Right lung (tissue), 10 donors: ENCODE results near the gene RSPH3. TPM values are rescaled to one million over a fixed set of nuclear protein-coding genes. Genes with fewer than 3 reads are reported as not detected.
A peak's percentile ranks its signal among the peaks of the same experiment; 100 is the strongest.
"Not testable (repeated sequence)": the region's sequence is repeated elsewhere in the genome, so short reads cannot be mapped to it uniquely, and the experiment has no call there.

Experiments
- DNase-seq, 2 donors: peaks; one replicate each; pipeline ENCODE4 v3.0.0-alpha.2; 2013
- long read RNA-seq, 8 donors: transcript quantifications; one replicate each; lab custom pipeline, GENCODE V29; 2026
- polyA plus RNA-seq, 5 donors: library from polyadenylated mRNA; unstranded; fragments of 120-200 nt; gene quantifications; one replicate each; pipeline versions ENCODE4 v1.2.1 to v1.2.3, GENCODE V29; 2013; ENCODE audit warnings: inconsistent platforms in 1 of 5, low replicate concordance in 1 of 5; ENCODE audit not compliant: insufficient read length in 5 of 5, insufficient read depth in 1 of 5

Gene RSPH3
- 10 to 100 TPM in 3 of 5 donors, 1 to 10 TPM in 2; 7.8 to 12.6 (median 10.2) TPM for polyA plus RNA-seq
- long read RNA-seq, donor 1, full-length matches to known transcripts = 2 of 7 reads
- long read RNA-seq, donor 1, partial matches to known transcripts = 5 of 7 reads
- long read RNA-seq, donor 1, other reads (novel, unspliced or antisense) = 0 of 7 reads
- long read RNA-seq, donor 2, full-length matches to known transcripts = 1 of 1 reads
- long read RNA-seq, donor 2, partial matches to known transcripts = 0 of 1 reads
- long read RNA-seq, donor 2, other reads (novel, unspliced or antisense) = 0 of 1 reads
- long read RNA-seq, donor 3, full-length matches to known transcripts = 3 of 3 reads
- long read RNA-seq, donor 3, partial matches to known transcripts = 0 of 3 reads
- long read RNA-seq, donor 3, other reads (novel, unspliced or antisense) = 0 of 3 reads
- long read RNA-seq, donor 4, partial matches to known transcripts = 0 of 1 reads
- long read RNA-seq, donor 4, other reads (novel, unspliced or antisense) = 0 of 1 reads
- long read RNA-seq, donor 5 = 0 reads
- long read RNA-seq, donor 6, full-length matches to known transcripts = 5 of 5 reads
- long read RNA-seq, donor 6, partial matches to known transcripts = 0 of 5 reads
- long read RNA-seq, donor 6, other reads (novel, unspliced or antisense) = 0 of 5 reads
- long read RNA-seq, donor 7, full-length matches to known transcripts = 1 of 1 reads
- long read RNA-seq, donor 7, partial matches to known transcripts = 0 of 1 reads
- long read RNA-seq, donor 7, other reads (novel, unspliced or antisense) = 0 of 1 reads
- long read RNA-seq, donor 8 = 0 reads

- DNase-seq = peak; percentile 93
Measured at GRCh38 chr6:158999666-159000403, at the start of gene RSPH3. Gene RSPH3 (minus strand): TSS chr6:159000202. CDS start chr6:158999550, 652 bp downstream.

GRCh38 chr6:159047891-159048685, 48.1 kb upstream of the RSPH3 start:
- DNase-seq = no peak

GRCh38 chr6:159045801-159046200, 45.8 kb upstream of the RSPH3 start:
- no peak for DNase-seq

- DNase-seq = peak; percentile 17 to 19
Measured at GRCh38 chr6:159044899-159045727, 45.1 kb upstream of the RSPH3 start, which contains the start of gene TAGAP. Gene TAGAP (minus strand): TSS chr6:159044991. CDS start chr6:159044146, 845 bp downstream.

- no peak for DNase-seq
Measured at GRCh38 chr6:159043947-159044346, 43.9 kb upstream of the RSPH3 start.

GRCh38 chr6:159043251-159043650, 43.2 kb upstream of the RSPH3 start:
- DNase-seq = no peak

- no peak for DNase-seq
Measured at GRCh38 chr6:159042826-159043181, 42.8 kb upstream of the RSPH3 start.

- DNase-seq = peak; percentile 47 to 53
Measured at GRCh38 chr6:159042003-159042825, 42.2 kb upstream of the RSPH3 start.

GRCh38 chr6:159041181-159041580, 41.2 kb upstream of the RSPH3 start:
- DNase-seq = no peak

GRCh38 chr6:159039885-159040258, 39.9 kb upstream of the RSPH3 start:
- DNase-seq = no peak

GRCh38 chr6:159038914-159039884, 39.2 kb upstream of the RSPH3 start:
- no peak for DNase-seq

- not testable (repeated sequence) for DNase-seq
Measured at GRCh38 chr6:159038318-159038717, 38.3 kb upstream of the RSPH3 start.

GRCh38 chr6:159037756-159038290, 37.8 kb upstream of the RSPH3 start:
- no peak for DNase-seq

GRCh38 chr6:159036673-159037072, 36.7 kb upstream of the RSPH3 start:
- DNase-seq = no peak

- no peak for DNase-seq
Measured at GRCh38 chr6:159035891-159036290, 35.9 kb upstream of the RSPH3 start.

GRCh38 chr6:159033160-159034049, 33.4 kb upstream of the RSPH3 start:
- no peak for DNase-seq

GRCh38 chr6:159031846-159032245, 31.8 kb upstream of the RSPH3 start:
- DNase-seq = no peak
